Stimulated activated CD8-positive, alpha-beta memory T cell treated with anti-CD3 and anti-CD28 coated beads, Interleukin-12 subunit alpha, Interleukin-12 subunit beta, amount 100 ng/mL, for 1 hour (primary cell): Measurements from ENCODE around the gene BMP10.

Source experiments
- DNase-seq: peaks from one replicate; pipeline ENCODE4 v3.0.0-alpha.2; 2020; ENCODE audit warnings: low read depth

Gene BMP10

DNA sequence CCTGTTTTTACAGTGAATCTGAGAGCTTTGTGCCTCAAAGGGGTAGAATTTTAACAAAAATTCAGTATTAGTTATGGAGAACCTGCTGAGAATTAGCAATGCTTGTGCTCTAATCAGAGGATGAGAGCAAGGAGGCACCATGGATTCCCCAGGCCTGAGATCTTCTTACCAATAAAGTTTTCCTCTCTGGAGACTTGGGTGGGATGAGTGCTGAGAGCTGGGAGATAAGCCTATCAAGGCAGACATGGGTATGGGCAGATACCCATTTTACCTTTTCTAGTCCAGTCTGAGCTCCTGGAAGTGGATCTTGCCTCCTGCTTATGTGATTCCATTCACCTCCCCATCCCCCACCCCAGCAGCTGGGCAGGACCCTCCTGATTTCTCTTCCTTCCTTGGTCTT, 53.9 kb downstream of the BMP10 start:
- no peak for DNase-seq
